ENCODE measurements around the gene MRPS2.

The MRPS2 gene

GRCh38 chr9:135484460-135485277 is 15.8 kb upstream of the MRPS2 start:
- Histone ChIP-seq H3K27me3 (ENCODE audit: control insufficient read depth, insufficient read depth, low read length) (no peaks in the 10 kb centered on the region), H3K9me3 (ENCODE audit: control insufficient read depth, insufficient read depth, low read length) (no peaks in the 10 kb centered on the region), H3K4me1 (ENCODE audit: control insufficient read depth, insufficient read depth, low read length) (no peaks in the 10 kb centered on the region), H3K36me3 (ENCODE audit: control insufficient read depth, insufficient read depth, low read length) (peaks cover 49% of the 10 kb centered on the region), H3K4me3 (ENCODE audit: low read depth, low read length) (no peak overlapping the region), H3K9ac (ENCODE audit: low read depth, low read length) (no peak overlapping the region)

- Histone ChIP-seq H3K9ac (ENCODE audit: low read depth, low read length) (no peak overlapping the region), H3K36me3 (ENCODE audit: control insufficient read depth, insufficient read depth, low read length) (peaks cover 49% of the 10 kb centered on the region), H3K4me3 (ENCODE audit: low read depth, low read length) (no peak overlapping the region), H3K4me1 (ENCODE audit: control insufficient read depth, insufficient read depth, low read length) (no peaks in the 10 kb centered on the region), H3K9me3 (ENCODE audit: control insufficient read depth, insufficient read depth, low read length) (no peaks in the 10 kb centered on the region), H3K27me3 (ENCODE audit: control insufficient read depth, insufficient read depth, low read length) (no peaks in the 10 kb centered on the region)
These were observed 15.1 kb upstream of the MRPS2 start for GRCh38 chr9:135485385-135485784.

- H3K36me3 ChIP-seq (ENCODE audit: control insufficient read depth, insufficient read depth, low read length) = peaks cover 49% of the 10 kb centered on the region
- H3K4me3 ChIP-seq (ENCODE audit: low read depth, low read length) = no peak overlapping the region
- no peaks in the 10 kb centered on the region for H3K27me3 ChIP-seq (ENCODE audit: control insufficient read depth, insufficient read depth, low read length)
- no peak overlapping the region for H3K9ac ChIP-seq (ENCODE audit: low read depth, low read length)
- no peaks in the 10 kb centered on the region for H3K4me1 ChIP-seq (ENCODE audit: control insufficient read depth, insufficient read depth, low read length)
- no peaks in the 10 kb centered on the region for H3K9me3 ChIP-seq (ENCODE audit: control insufficient read depth, insufficient read depth, low read length)
These were observed 14.7 kb upstream of the MRPS2 start for GRCh38 chr9:135485832-135486231.

- Histone ChIP-seq H3K4me1 (ENCODE audit: control insufficient read depth, insufficient read depth, low read length) (no peaks in the 10 kb centered on the region), H3K27me3 (ENCODE audit: control insufficient read depth, insufficient read depth, low read length) (no peaks in the 10 kb centered on the region), H3K9me3 (ENCODE audit: control insufficient read depth, insufficient read depth, low read length) (no peaks in the 10 kb centered on the region), H3K9ac (ENCODE audit: low read depth, low read length) (no peak overlapping the region), H3K36me3 (ENCODE audit: control insufficient read depth, insufficient read depth, low read length) (peaks cover 49% of the 10 kb centered on the region), H3K4me3 (ENCODE audit: low read depth, low read length) (no peak overlapping the region)
These were observed 14.0 kb upstream of the MRPS2 start for GRCh38 chr9:135486267-135487065.

GRCh38 chr9:135487281-135488012 is 13.0 kb upstream of the MRPS2 start:
- Histone ChIP-seq H3K27me3 (ENCODE audit: control insufficient read depth, insufficient read depth, low read length) (no peaks in the 10 kb centered on the region), H3K9me3 (ENCODE audit: control insufficient read depth, insufficient read depth, low read length) (no peaks in the 10 kb centered on the region), H3K4me3 (ENCODE audit: low read depth, low read length) (no peak overlapping the region), H3K9ac (ENCODE audit: low read depth, low read length) (no peak overlapping the region), H3K36me3 (ENCODE audit: control insufficient read depth, insufficient read depth, low read length) (peaks cover 49% of the 10 kb centered on the region), H3K4me1 (ENCODE audit: control insufficient read depth, insufficient read depth, low read length) (no peaks in the 10 kb centered on the region)

- Histone ChIP-seq H3K27me3 (ENCODE audit: control insufficient read depth, insufficient read depth, low read length) (no peaks in the 10 kb centered on the region), H3K4me3 (ENCODE audit: low read depth, low read length) (no peak overlapping the region), H3K9ac (ENCODE audit: low read depth, low read length) (no peak overlapping the region), H3K36me3 (ENCODE audit: control insufficient read depth, insufficient read depth, low read length) (peaks cover 49% of the 10 kb centered on the region), H3K9me3 (ENCODE audit: control insufficient read depth, insufficient read depth, low read length) (no peaks in the 10 kb centered on the region), H3K4me1 (ENCODE audit: control insufficient read depth, insufficient read depth, low read length) (no peaks in the 10 kb centered on the region)
These were observed 12.5 kb upstream of the MRPS2 start for GRCh38 chr9:135488013-135488330.

GRCh38 chr9:135488527-135488926 is 12.0 kb upstream of the MRPS2 start:
- no peak overlapping the region for H3K9ac ChIP-seq (ENCODE audit: low read depth, low read length)
- no peak overlapping the region for H3K4me3 ChIP-seq (ENCODE audit: low read depth, low read length)
- H3K27me3 ChIP-seq (ENCODE audit: control insufficient read depth, insufficient read depth, low read length) = no peaks in the 10 kb centered on the region
- H3K9me3 ChIP-seq (ENCODE audit: control insufficient read depth, insufficient read depth, low read length) = no peaks in the 10 kb centered on the region
- H3K4me1 ChIP-seq (ENCODE audit: control insufficient read depth, insufficient read depth, low read length) = no peaks in the 10 kb centered on the region
- H3K36me3 ChIP-seq (ENCODE audit: control insufficient read depth, insufficient read depth, low read length) = peaks cover 47% of the 10 kb centered on the region

- Histone ChIP-seq H3K4me3 (ENCODE audit: low read depth, low read length) (no peak overlapping the region), H3K9me3 (ENCODE audit: control insufficient read depth, insufficient read depth, low read length) (no peaks in the 10 kb centered on the region), H3K9ac (ENCODE audit: low read depth, low read length) (no peak overlapping the region), H3K4me1 (ENCODE audit: control insufficient read depth, insufficient read depth, low read length) (no peaks in the 10 kb centered on the region), H3K27me3 (ENCODE audit: control insufficient read depth, insufficient read depth, low read length) (no peaks in the 10 kb centered on the region), H3K36me3 (ENCODE audit: control insufficient read depth, insufficient read depth, low read length) (peaks cover 39% of the 10 kb centered on the region)
These were observed 11.1 kb upstream of the MRPS2 start for GRCh38 chr9:135489188-135489906.

- no peaks in the 10 kb centered on the region for H3K27me3 ChIP-seq (ENCODE audit: control insufficient read depth, insufficient read depth, low read length)
- no peaks in the 10 kb centered on the region for H3K4me1 ChIP-seq (ENCODE audit: control insufficient read depth, insufficient read depth, low read length)
- peaks cover 32% of the 10 kb centered on the region for H3K36me3 ChIP-seq (ENCODE audit: control insufficient read depth, insufficient read depth, low read length)
- no peak overlapping the region for H3K9ac ChIP-seq (ENCODE audit: low read depth, low read length)
- H3K4me3 ChIP-seq (ENCODE audit: low read depth, low read length) = no peak overlapping the region
- H3K9me3 ChIP-seq (ENCODE audit: control insufficient read depth, insufficient read depth, low read length) = no peaks in the 10 kb centered on the region
These were observed 10.2 kb upstream of the MRPS2 start for GRCh38 chr9:135490166-135490870.

- H3K9ac ChIP-seq (ENCODE audit: low read depth, low read length) = no peak overlapping the region
- H3K36me3 ChIP-seq (ENCODE audit: control insufficient read depth, insufficient read depth, low read length) = peaks cover 25% of the 10 kb centered on the region
- H3K4me1 ChIP-seq (ENCODE audit: control insufficient read depth, insufficient read depth, low read length) = no peaks in the 10 kb centered on the region
- H3K27me3 ChIP-seq (ENCODE audit: control insufficient read depth, insufficient read depth, low read length) = no peaks in the 10 kb centered on the region
- no peak overlapping the region for H3K4me3 ChIP-seq (ENCODE audit: low read depth, low read length)
- H3K9me3 ChIP-seq (ENCODE audit: control insufficient read depth, insufficient read depth, low read length) = no peaks in the 10 kb centered on the region
These were observed 9.5 kb upstream of the MRPS2 start for GRCh38 chr9:135490980-135491464.

GRCh38 chr9:135491764-135492163 is 8.7 kb upstream of the MRPS2 start:
- peaks cover 18% of the 10 kb centered on the region for H3K36me3 ChIP-seq (ENCODE audit: control insufficient read depth, insufficient read depth, low read length)
- H3K4me1 ChIP-seq (ENCODE audit: control insufficient read depth, insufficient read depth, low read length) = no peaks in the 10 kb centered on the region
- H3K4me3 ChIP-seq (ENCODE audit: low read depth, low read length) = no peak overlapping the region
- no peaks in the 10 kb centered on the region for H3K9me3 ChIP-seq (ENCODE audit: control insufficient read depth, insufficient read depth, low read length)
- H3K27me3 ChIP-seq (ENCODE audit: control insufficient read depth, insufficient read depth, low read length) = no peaks in the 10 kb centered on the region
- H3K9ac ChIP-seq (ENCODE audit: low read depth, low read length) = no peak overlapping the region

Data from iPS-15b (cell line).